ENCODE results near the gene DACT1.

Gene DACT1

GRCh38 chr14:58656671-58657411 is 19.1 kb downstream of the DACT1 start:
- Histone ChIP-seq H3K4me1 (ENCODE audit: control insufficient read depth, insufficient read depth, low read length, poor library complexity, severe bottlenecking) (no peaks in the 10 kb centered on the region), H3K27ac (ENCODE audit: low read depth, low read length, severe bottlenecking) (no peak overlapping the region), H3K4me3 (ENCODE audit: extremely low read depth, insufficient read depth, low read length, poor library complexity, severe bottlenecking) (no peak overlapping the region), H3K9me3 (ENCODE audit: control insufficient read depth, low read length) (no peaks in the 10 kb centered on the region), H3K36me3 (ENCODE audit: control insufficient read depth, insufficient read depth, low read length) (no peaks in the 10 kb centered on the region)
- no CpG with 5 or more reads among the region's 3 CpGs for WGBS, 2 experiments (ENCODE audit: insufficient coverage in 2 of 2)

DNA sequence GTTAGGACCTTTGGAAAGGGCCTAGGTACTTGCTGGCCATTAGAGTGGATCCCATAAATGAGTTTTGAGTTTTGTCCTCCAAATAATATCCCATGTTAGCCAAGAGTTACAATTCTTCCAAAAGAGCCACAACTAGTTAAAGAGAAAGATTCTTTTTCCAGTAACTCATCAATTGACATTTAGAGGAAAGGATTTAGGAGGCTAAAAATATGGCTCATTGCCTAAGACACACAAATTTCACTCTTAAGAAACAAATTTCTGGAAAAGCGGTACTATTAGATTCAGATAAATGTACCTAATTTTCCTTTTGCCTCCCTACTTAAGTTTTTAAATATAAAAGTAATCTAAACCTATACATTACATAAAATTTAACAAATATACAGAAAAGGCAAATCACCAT is 21.3 kb downstream of the DACT1 start:
- no peak overlapping the region for H3K27ac ChIP-seq (ENCODE audit: low read depth, low read length, severe bottlenecking)
- no peaks in the 10 kb centered on the region for H3K36me3 ChIP-seq (ENCODE audit: control insufficient read depth, insufficient read depth, low read length)
- WGBS, 2 experiments (ENCODE audit: insufficient coverage in 2 of 2): no CpG with 5 or more reads among the region's 1 CpG
- no peak overlapping the region for H3K4me3 ChIP-seq (ENCODE audit: extremely low read depth, insufficient read depth, low read length, poor library complexity, severe bottlenecking)
- H3K4me1 ChIP-seq (ENCODE audit: control insufficient read depth, insufficient read depth, low read length, poor library complexity, severe bottlenecking): peaks cover 9% of the 10 kb centered on the region
- H3K9me3 ChIP-seq (ENCODE audit: control insufficient read depth, low read length): no peaks in the 10 kb centered on the region

DNA sequence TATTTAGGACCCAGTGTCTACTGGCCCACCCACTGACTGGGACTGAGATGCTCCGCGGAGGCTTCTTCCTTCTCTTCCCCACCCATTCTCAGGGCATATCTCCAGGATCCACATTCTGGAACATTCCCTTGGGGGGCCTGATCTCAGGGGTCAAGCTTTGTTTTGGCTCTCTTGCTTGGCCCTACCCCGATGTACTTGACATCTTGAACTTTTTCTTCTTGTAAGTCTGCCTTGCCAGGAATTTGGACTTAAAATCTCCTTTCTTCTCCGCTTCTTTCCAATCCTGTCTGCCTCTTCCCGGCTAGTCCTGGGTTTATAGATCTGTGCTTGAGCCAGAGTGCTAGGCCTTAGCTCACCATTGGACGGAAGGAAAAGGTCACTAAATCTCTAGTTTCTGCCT is 22.1 kb downstream of the DACT1 start:
- 89 to 93% methylated on average over 4 of the region's 6 CpGs for WGBS, 2 experiments (ENCODE audit: insufficient coverage in 2 of 2)
- no peak overlapping the region for H3K27ac ChIP-seq (ENCODE audit: low read depth, low read length, severe bottlenecking)

DNA sequence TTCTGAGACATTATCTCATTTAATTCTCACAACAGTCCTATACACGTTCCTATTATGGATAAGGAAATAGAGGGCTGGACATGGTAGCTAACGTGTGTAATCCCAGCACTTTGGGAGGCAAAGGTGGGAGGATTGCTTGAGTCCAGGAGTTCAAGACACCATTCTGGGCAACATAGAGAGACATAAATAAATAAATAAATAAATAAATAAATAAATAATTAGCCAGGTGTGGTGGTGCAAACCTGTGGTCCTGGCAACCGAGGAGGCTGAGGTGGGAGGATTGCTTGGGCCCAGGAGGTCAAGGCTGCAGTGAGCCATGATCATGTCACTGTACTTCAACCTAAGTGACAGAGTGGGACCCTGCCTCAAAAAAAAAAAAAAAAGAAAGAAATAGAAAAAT is 22.6 kb downstream of the DACT1 start:
- H3K36me3 ChIP-seq (ENCODE audit: control insufficient read depth, insufficient read depth, low read length): no peaks in the 10 kb centered on the region
- WGBS, 2 experiments (ENCODE audit: insufficient coverage in 2 of 2): 80% methylated on average over 1 of the region's 3 CpGs; no CpG with 5 or more reads in 1 of the 2 experiments
- peaks cover 15% of the 10 kb centered on the region for H3K4me1 ChIP-seq (ENCODE audit: control insufficient read depth, insufficient read depth, low read length, poor library complexity, severe bottlenecking)
- H3K9me3 ChIP-seq (ENCODE audit: control insufficient read depth, low read length): no peaks in the 10 kb centered on the region
- H3K4me3 ChIP-seq (ENCODE audit: extremely low read depth, insufficient read depth, low read length, poor library complexity, severe bottlenecking): no peak overlapping the region
- H3K27ac ChIP-seq (ENCODE audit: low read depth, low read length, severe bottlenecking): no peak overlapping the region

More for the DNA sequence above, 22.1 kb downstream of the DACT1 start:
- no peaks in the 10 kb centered on the region for H3K36me3 ChIP-seq (ENCODE audit: control insufficient read depth, insufficient read depth, low read length)
- H3K4me1 ChIP-seq (ENCODE audit: control insufficient read depth, insufficient read depth, low read length, poor library complexity, severe bottlenecking): peaks cover 15% of the 10 kb centered on the region
- no peak overlapping the region for H3K4me3 ChIP-seq (ENCODE audit: extremely low read depth, insufficient read depth, low read length, poor library complexity, severe bottlenecking)
- H3K9me3 ChIP-seq (ENCODE audit: control insufficient read depth, low read length): no peaks in the 10 kb centered on the region

GRCh38 chr14:58662018-58662417 is 24.3 kb downstream of the DACT1 start:
- Histone ChIP-seq H3K9me3 (ENCODE audit: control insufficient read depth, low read length) (no peaks in the 10 kb centered on the region), H3K36me3 (ENCODE audit: control insufficient read depth, insufficient read depth, low read length) (no peaks in the 10 kb centered on the region), H3K4me1 (ENCODE audit: control insufficient read depth, insufficient read depth, low read length, poor library complexity, severe bottlenecking) (peaks cover 15% of the 10 kb centered on the region), H3K4me3 (ENCODE audit: extremely low read depth, insufficient read depth, low read length, poor library complexity, severe bottlenecking) (no peak overlapping the region), H3K27ac (ENCODE audit: low read depth, low read length, severe bottlenecking) (no peak overlapping the region)
- WGBS, 2 experiments (ENCODE audit: insufficient coverage in 2 of 2): 100% methylated on average over 1 of the region's 1 CpG; no CpG with 5 or more reads in 1 of the 2 experiments

DNA sequence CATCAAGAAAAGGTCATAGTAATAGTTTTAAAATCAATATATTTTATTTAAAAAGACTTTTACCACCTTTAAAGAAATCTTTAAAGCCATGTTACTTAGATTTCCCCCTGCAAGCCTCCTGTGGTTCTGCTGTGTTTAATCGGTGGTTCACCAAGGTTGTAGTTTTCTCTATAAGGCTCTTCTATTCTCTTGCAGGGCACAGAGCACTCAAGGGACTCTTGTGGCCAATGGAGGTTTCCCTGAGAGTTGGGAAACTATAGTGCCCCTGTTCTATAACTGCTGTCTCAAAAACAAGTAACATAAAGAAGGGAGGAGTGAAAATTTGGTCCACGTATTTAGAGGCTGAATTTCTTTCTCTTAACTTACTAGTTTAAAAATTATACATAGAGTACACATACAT is 25.0 kb downstream of the DACT1 start:
- no peak overlapping the region for H3K27ac ChIP-seq (ENCODE audit: low read depth, low read length, severe bottlenecking)
- no peaks in the 10 kb centered on the region for H3K9me3 ChIP-seq (ENCODE audit: control insufficient read depth, low read length)
- H3K4me1 ChIP-seq (ENCODE audit: control insufficient read depth, insufficient read depth, low read length, poor library complexity, severe bottlenecking): peaks cover 15% of the 10 kb centered on the region
- no peaks in the 10 kb centered on the region for H3K36me3 ChIP-seq (ENCODE audit: control insufficient read depth, insufficient read depth, low read length)
- H3K4me3 ChIP-seq (ENCODE audit: extremely low read depth, insufficient read depth, low read length, poor library complexity, severe bottlenecking): no peak overlapping the region
- WGBS, 2 experiments (ENCODE audit: insufficient coverage in 2 of 2): 20% methylated on average over 1 of the region's 2 CpGs; no CpG with 5 or more reads in 1 of the 2 experiments

DNA sequence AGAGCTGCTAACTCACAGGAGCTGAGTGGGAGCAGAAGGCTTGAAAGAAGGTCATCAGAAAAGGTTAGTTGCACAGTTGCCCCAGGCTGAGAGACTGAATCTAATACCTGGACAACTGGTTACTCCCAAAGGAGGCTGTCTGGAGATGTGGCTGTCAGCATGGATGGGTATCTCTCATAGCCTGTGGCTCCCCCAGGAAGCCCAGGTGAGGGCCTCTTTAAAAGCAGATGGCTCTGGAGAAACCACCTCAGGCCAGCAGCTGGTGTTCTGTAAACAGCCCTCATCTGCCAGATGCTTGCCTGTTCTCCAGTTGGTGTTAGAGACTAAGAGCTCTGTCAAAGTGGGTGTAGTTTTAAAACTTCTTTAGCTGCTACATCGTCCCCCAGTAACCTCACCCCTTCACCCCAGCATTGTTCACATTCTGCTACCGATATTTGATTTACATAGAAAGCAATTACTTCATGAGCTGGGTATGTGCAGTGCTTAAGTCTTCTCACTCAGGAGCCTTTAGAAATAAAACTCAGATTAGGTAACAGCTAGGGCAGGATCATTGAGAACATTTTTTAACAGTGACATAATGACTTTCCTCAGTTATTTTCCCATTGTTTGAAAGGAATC is 25.8 kb downstream of the DACT1 start:
- H3K4me3 ChIP-seq (ENCODE audit: extremely low read depth, insufficient read depth, low read length, poor library complexity, severe bottlenecking): no peak overlapping the region
- peaks cover 15% of the 10 kb centered on the region for H3K4me1 ChIP-seq (ENCODE audit: control insufficient read depth, insufficient read depth, low read length, poor library complexity, severe bottlenecking)
- H3K27ac ChIP-seq (ENCODE audit: low read depth, low read length, severe bottlenecking): peak overlapping the region; percentile 55
- no peaks in the 10 kb centered on the region for H3K36me3 ChIP-seq (ENCODE audit: control insufficient read depth, insufficient read depth, low read length)
- no CpG with 5 or more reads among the region's 2 CpGs for WGBS, 2 experiments (ENCODE audit: insufficient coverage in 2 of 2)
- H3K9me3 ChIP-seq (ENCODE audit: control insufficient read depth, low read length): no peaks in the 10 kb centered on the region

GRCh38 chr14:58665773-58666500 is 28.2 kb downstream of the DACT1 start:
- Histone ChIP-seq H3K36me3 (ENCODE audit: control insufficient read depth, insufficient read depth, low read length) (no peaks in the 10 kb centered on the region), H3K4me1 (ENCODE audit: control insufficient read depth, insufficient read depth, low read length, poor library complexity, severe bottlenecking) (peaks cover 15% of the 10 kb centered on the region), H3K9me3 (ENCODE audit: control insufficient read depth, low read length) (no peaks in the 10 kb centered on the region), H3K27ac (ENCODE audit: low read depth, low read length, severe bottlenecking) (no peak overlapping the region), H3K4me3 (ENCODE audit: extremely low read depth, insufficient read depth, low read length, poor library complexity, severe bottlenecking) (no peak overlapping the region)
- WGBS, 2 experiments (ENCODE audit: insufficient coverage in 2 of 2): 100% methylated on average over 2 to 3 of the region's 3 CpGs

- H3K4me3 ChIP-seq (ENCODE audit: extremely low read depth, insufficient read depth, low read length, poor library complexity, severe bottlenecking): no peak overlapping the region
- no peaks in the 10 kb centered on the region for H3K9me3 ChIP-seq (ENCODE audit: control insufficient read depth, low read length)
- no peak overlapping the region for H3K27ac ChIP-seq (ENCODE audit: low read depth, low read length, severe bottlenecking)
- H3K36me3 ChIP-seq (ENCODE audit: control insufficient read depth, insufficient read depth, low read length): no peaks in the 10 kb centered on the region
- H3K4me1 ChIP-seq (ENCODE audit: control insufficient read depth, insufficient read depth, low read length, poor library complexity, severe bottlenecking): peaks cover 15% of the 10 kb centered on the region
Measured at GRCh38 chr14:58666737-58667136, 29.0 kb downstream of the DACT1 start.

DNA sequence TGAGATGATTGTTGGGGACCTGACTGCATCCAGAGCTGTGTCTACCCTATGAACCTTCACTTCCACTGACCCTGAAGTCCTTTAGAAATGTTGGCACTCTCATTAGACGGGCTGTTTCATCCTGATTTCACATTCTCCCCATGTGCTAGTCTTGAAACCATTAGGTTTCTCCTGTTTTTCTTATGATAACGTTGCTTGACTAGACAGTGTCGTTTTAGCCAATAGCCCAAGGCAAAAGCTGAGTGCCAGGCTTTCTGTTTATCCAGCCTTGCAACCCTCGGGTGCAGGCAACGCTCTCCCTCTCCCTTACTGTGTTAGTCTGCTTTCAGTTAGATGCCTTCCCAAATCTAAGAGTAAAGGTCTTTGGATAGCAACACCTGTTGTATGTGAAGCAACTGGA is 30.1 kb downstream of the DACT1 start:
- WGBS, 2 experiments (ENCODE audit: insufficient coverage in 2 of 2): 88 to 98% methylated on average over 3 to 5 of the region's 5 CpGs
- H3K4me3 ChIP-seq (ENCODE audit: extremely low read depth, insufficient read depth, low read length, poor library complexity, severe bottlenecking): no peak overlapping the region
- H3K36me3 ChIP-seq (ENCODE audit: control insufficient read depth, insufficient read depth, low read length): no peaks in the 10 kb centered on the region
- peaks cover 15% of the 10 kb centered on the region for H3K4me1 ChIP-seq (ENCODE audit: control insufficient read depth, insufficient read depth, low read length, poor library complexity, severe bottlenecking)
- no peak overlapping the region for H3K27ac ChIP-seq (ENCODE audit: low read depth, low read length, severe bottlenecking)
- no peaks in the 10 kb centered on the region for H3K9me3 ChIP-seq (ENCODE audit: control insufficient read depth, low read length)
